Osteocyte (in vitro differentiated cells): ENCODE data around the gene MYL6. TPM values are rescaled to one million over a fixed set of nuclear protein-coding genes. Genes with fewer than 3 reads are reported as not detected.
A peak's percentile ranks its signal among the peaks of the same experiment; 100 is the strongest.

ENCODE experiments used
- DNase-seq: peaks from one replicate; pipeline ENCODE4 v3.0.0; 2021; ENCODE audit warnings: mixed read lengths; ENCODE audit not compliant: unreplicated experiment; ENCODE audit errors: extremely low spot score
- H3K27ac Mint-ChIP-seq: one replicate; pipeline ENCODE4 v1.8.0; 2021; ENCODE audit warnings: mild to moderate bottlenecking, mixed read lengths; ENCODE audit not compliant: unreplicated experiment
- H3K27me3 Mint-ChIP-seq: one replicate; pipeline ENCODE4 v1.8.0; 2021; ENCODE audit warnings: mixed read lengths; ENCODE audit not compliant: unreplicated experiment
- H3K36me3 Mint-ChIP-seq: one replicate; pipeline ENCODE4 v1.8.0; 2021; ENCODE audit warnings: mixed read lengths; ENCODE audit not compliant: unreplicated experiment
- H3K4me1 Mint-ChIP-seq: one replicate; pipeline ENCODE4 v1.8.0; 2021; ENCODE audit warnings: mixed read lengths; ENCODE audit not compliant: unreplicated experiment
- H3K4me3 Mint-ChIP-seq: one replicate; pipeline ENCODE4 v1.8.0; 2021; ENCODE audit warnings: mild to moderate bottlenecking, moderate library complexity, mixed read lengths; ENCODE audit not compliant: unreplicated experiment
- H3K9me3 Mint-ChIP-seq: one replicate; pipeline ENCODE4 v1.8.0; 2021; ENCODE audit warnings: mixed read lengths; ENCODE audit not compliant: unreplicated experiment
- long read RNA-seq: library from polyadenylated mRNA; unstranded; transcript quantifications from one replicate; pipeline ENCODE4 v2.0.0, GENCODE V29; 2021
- total RNA-seq: library from RNA; stranded (reverse); gene quantifications from 2 replicates; pipeline ENCODE4 v1.2.1, GENCODE V29; 2021
- TF ChIP-seq, protein P1 (sequence below): fragments of 200-600 bp; sonication (generic); IDR thresholded peaks from 2 replicates; pipeline ENCODE4 v1.5.0; 2021; ENCODE audit warnings: antibody characterized with exemption, mild to moderate bottlenecking, moderate library complexity

MYL6 gene
- total RNA-seq, result 1,490 and 1,549 TPM in 2 replicates
- long read RNA-seq, transcript MYL6-218 (7 exons, 901 nt), result major isoform, 682 of 875 reads
- long read RNA-seq, transcript MYL6-207 (6 exons, 655 nt), result minor isoform, 94 of 875 reads
- long read RNA-seq, transcript MYL6-219 (5 exons, 1,438 nt), result minor isoform, 13 of 875 reads
- long read RNA-seq, partial matches to known transcripts, result 39 of 875 reads
- long read RNA-seq, other reads (novel, unspliced or antisense), result 35 of 875 reads

DNA sequence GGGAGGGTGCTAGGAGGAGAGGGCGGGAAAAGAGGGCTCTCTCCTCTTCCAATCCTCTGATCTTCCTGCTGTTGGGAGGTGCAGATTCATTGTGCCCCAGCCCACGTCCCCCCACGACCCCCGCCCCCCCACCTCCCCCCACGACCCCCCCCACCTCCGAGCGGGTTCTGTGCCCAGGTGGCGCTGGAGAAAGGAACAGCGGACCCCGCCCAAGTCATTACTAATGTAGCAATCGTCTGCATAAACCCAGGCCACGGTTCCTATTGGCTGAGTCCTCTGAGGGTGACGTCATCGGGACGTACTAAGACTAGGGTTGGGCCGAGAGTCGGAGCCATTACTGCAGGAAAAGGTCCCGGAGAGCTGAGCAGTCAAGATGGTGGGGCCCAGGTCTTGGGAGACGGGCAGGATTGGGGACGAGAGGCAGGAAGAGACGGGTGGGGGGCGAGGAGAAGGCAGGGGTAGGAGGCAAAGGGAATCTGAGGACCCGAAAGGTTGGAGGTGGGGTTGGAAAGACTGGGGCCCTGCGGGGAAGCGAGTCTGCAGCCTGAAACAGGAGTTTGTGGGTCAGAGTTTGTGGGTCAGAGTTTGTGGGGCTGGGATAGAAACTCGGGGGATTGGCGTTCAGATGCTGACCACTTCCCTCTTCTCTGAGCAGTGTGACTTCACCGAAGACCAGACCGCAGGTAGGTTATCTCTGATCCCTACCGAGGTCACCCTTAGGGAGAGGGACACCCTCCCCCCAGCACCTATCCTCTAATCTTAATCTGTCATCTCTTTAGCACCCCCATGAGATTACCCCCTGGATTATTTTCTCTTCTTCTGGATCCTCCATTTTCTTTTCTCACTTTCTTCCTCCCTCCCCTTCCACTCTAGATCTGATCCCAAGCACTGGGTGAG, at the start of gene MYL6:
TSS of gene MYL6 (plus strand) at position 331 of the 897 bp plus-strand sequence. CDS start at position 374, 43 bp downstream.
- Mint-ChIP-seq H3K27ac (peak within 1 kb of the TSS; percentile 98), H3K9me3 (no peaks in the 10 kb centered on the region), H3K36me3 (peaks cover 38% of the 10 kb centered on the region), H3K4me3 (peak within 1 kb of the TSS; percentile 95), H3K27me3 (no peaks in the 10 kb centered on the region), H3K4me1 (peaks cover 56% of the 10 kb centered on the region)
- DNase-seq, result peak; percentile 96
- TF ChIP-seq, protein P1, sequence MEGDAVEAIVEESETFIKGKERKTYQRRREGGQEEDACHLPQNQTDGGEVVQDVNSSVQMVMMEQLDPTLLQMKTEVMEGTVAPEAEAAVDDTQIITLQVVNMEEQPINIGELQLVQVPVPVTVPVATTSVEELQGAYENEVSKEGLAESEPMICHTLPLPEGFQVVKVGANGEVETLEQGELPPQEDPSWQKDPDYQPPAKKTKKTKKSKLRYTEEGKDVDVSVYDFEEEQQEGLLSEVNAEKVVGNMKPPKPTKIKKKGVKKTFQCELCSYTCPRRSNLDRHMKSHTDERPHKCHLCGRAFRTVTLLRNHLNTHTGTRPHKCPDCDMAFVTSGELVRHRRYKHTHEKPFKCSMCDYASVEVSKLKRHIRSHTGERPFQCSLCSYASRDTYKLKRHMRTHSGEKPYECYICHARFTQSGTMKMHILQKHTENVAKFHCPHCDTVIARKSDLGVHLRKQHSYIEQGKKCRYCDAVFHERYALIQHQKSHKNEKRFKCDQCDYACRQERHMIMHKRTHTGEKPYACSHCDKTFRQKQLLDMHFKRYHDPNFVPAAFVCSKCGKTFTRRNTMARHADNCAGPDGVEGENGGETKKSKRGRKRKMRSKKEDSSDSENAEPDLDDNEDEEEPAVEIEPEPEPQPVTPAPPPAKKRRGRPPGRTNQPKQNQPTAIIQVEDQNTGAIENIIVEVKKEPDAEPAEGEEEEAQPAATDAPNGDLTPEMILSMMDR, result no peak

DNA sequence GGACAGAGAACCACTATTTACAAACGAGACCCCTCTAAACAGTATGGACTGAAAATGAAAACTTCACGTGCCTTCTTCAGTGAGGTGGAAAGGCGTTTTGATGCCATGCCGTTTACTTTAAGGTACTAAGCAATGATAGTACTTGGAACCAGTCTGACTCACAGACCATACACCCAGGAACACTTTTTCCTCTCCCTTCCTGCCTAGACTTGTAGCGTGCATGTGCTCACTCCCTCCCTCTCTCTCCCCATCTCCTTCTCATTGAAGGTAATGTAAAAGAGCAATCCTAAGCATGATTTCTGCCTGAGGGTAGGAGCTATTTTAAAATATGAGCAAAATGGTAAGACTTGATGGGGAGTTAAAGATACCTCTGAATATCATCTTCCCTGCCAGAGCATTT, 47.6 kb upstream of the MYL6 start:
- Mint-ChIP-seq H3K27ac (no peak overlapping the region), H3K4me1 (peaks cover 16% of the 10 kb centered on the region), H3K36me3 (peaks cover 40% of the 10 kb centered on the region), H3K9me3 (no peaks in the 10 kb centered on the region), H3K4me3 (no peak overlapping the region), H3K27me3 (no peaks in the 10 kb centered on the region)
- DNase-seq, result no peak
- TF ChIP-seq, protein P1, result no peak

GRCh38 chr12:56114084-56114483, 44.1 kb upstream of the MYL6 start:
- Mint-ChIP-seq H3K27ac (peak overlapping the region; percentile 27), H3K4me3 (no peak overlapping the region), H3K36me3 (peaks cover 39% of the 10 kb centered on the region), H3K9me3 (no peaks in the 10 kb centered on the region), H3K4me1 (peaks cover 24% of the 10 kb centered on the region), H3K27me3 (no peaks in the 10 kb centered on the region)
- DNase-seq, result no peak
- TF ChIP-seq, protein P1, result no peak

DNA sequence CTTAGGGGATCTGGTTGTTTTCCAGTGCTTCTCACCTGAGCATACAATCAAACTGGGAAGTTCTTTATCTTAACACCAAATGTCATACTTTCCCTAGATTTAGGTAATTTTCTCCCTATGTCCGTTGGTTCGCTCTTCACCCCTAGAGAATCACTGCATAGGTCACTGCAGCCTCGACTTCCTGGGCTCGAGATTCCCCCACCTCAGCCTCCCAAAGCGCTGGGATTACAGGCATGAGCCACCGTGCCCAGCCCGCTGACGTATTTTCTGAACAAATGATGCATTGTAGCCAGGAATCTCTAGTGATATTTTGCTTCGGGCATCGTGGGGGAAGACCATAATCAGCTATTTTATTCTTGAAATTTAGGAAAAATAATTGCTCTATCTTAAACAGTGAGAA, 42.8 kb upstream of the MYL6 start:
- peak overlapping the region; percentile 98 for H3K27ac Mint-ChIP-seq
- H3K27me3 Mint-ChIP-seq, result no peaks in the 10 kb centered on the region
- TF ChIP-seq, protein P1, result no peak
- no peak for DNase-seq
- peaks cover 40% of the 10 kb centered on the region for H3K36me3 Mint-ChIP-seq
- H3K4me3 Mint-ChIP-seq, result peak overlapping the region; percentile 99
- H3K4me1 Mint-ChIP-seq, result peaks cover 36% of the 10 kb centered on the region
- no peaks in the 10 kb centered on the region for H3K9me3 Mint-ChIP-seq
